Effector CD4-positive, alpha-beta T cell (primary cell): ENCODE data around the gene LHB.

Experiments
- DNase-seq: peaks from one replicate; pipeline ENCODE4 v3.0.0-alpha.2; 2020

LHB gene

GRCh38 chr19:49009828-49010227 is 7.1 kb downstream of the LHB start:
- no peak for DNase-seq

DNA sequence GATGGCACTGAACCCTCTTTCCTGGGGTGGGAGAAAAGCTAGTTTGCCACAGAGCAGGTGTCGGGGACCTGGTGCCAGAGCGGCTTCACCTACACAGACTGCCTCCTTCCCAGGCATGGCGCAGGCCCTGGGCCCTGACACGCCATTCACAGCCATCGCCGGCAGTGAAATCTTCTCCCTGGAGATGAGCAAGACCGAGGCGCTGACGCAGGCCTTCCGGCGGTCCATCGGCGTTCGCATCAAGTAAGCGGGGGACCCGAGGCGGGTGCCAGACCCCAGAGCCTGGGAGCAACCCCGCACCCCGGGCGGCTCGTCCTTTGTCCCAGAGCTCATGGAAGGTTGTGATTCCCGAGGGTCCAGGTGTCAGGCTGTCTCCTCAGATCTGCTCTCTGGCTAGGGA is 10.0 kb downstream of the LHB start:
- no peak for DNase-seq

GRCh38 chr19:49004964-49005614 is 11.8 kb downstream of the LHB start:
- DNase-seq: no peak

GRCh38 chr19:49004133-49004532 is 12.8 kb downstream of the LHB start:
- no peak for DNase-seq

GRCh38 chr19:48999481-49000325 is 17.2 kb downstream of the LHB start:
- DNase-seq: peak; percentile 60

DNA sequence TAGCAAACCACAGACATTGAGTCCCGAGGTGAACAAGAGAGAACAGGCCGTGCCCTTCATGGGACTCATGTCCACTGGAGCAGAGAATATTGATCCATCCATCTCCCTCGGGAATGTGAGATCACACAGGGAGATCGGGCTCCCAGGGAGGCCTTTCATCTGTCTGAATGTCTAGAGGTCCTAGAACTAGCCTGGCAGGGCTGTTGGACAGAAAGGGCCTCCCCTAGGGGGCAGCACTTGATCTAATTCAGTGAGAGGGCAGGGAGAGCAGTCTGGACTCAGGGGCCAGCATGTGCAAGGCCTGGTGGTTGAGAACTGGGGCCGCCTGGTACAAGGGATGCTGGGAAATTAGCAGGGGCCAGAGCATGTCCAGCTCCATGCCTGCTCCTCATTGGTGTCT is 18.9 kb downstream of the LHB start:
- DNase-seq: peak; percentile 34

GRCh38 chr19:48994035-48994386 is 22.9 kb downstream of the LHB start:
- no peak for DNase-seq

DNA sequence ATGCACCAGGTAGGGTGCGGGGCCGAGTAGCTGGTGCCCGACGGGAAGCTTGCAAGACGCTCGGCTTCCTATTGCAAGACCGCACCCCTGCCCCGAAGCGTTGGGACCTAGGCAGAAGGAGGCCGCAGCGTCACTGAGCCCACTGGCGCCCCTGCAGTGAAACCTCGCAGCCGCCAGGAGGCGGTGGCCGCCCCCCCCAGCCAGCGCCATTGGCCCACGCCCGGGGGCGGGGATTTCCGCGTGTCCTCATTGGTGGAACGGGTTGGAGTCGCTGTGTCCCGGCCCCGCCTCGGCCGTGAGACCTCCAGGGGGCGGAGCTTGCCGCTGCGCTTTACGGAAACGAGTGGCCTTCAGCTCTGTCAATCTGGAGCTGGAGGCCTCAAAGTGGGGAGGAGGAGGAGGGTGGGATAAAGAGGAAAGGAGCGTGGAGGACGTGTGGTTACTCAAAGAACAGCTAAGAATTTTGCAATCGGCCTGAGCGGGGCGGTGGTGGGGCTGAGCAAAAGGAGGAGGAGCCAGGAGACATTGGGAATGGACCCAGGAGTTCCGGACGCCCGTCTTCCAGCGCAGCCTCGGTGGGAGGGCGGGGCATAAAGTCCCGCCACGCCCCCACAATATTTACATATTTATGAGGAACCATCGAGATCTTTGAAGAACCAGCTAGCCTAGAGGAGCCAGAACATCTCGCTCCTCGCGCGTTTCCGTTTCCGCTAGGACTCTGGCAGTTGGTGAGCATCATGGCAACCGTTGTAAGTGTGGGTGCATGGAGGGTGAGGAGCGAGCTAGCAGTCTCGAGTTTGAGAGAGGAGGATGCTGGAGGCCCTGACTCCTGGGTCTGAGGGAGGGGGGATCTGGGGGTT is 23.5 kb downstream of the LHB start, which contains the start of the genes GYS1 and RUVBL2:
TSS of gene GYS1 (minus strand) at position 135 of the 860 bp plus-strand sequence. CDS start 197 bp downstream, outside the sequence.
TSS of gene RUVBL2 (plus strand) at position 713 of the 860 bp plus-strand sequence. CDS start at position 738, 25 bp downstream.
- DNase-seq: peak; percentile 99

GRCh38 chr19:48992581-48993174 is 24.2 kb downstream of the LHB start:
- peak; percentile 11 for DNase-seq

DNA sequence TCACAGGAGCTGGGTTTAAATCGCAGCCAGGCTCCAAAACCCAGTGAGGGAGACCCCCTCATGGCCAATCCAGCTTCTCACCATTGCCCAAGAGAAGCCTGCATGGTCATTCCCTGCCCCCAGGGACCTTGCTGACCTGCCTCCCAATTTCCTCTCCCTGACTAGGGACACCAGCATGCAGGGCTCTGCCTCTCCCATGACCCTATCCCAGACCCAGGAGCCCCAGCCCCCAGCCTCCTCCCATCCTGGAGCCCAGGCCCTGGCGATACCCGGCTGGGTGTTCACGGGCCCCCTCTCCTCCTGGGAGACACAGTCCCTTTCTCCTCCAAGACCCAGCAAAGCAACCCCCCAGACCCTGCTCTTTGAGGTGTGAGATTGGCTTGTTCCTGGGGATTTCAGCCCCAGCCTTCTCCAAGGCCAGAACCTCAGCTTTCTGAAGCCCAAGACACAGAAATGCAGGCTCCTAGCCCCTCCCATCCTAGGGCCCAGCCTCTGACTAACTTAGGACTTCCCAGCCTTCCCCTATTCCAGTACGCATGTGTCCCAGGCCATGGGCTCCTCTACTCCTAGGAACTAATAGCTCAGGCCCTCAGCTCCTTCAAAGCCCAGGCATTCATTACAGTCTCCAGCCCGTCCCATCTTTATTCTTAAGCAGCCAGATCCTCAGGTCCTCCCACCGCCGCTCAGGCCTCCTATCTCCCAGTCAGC is 24.9 kb downstream of the LHB start:
- no peak for DNase-seq

DNA sequence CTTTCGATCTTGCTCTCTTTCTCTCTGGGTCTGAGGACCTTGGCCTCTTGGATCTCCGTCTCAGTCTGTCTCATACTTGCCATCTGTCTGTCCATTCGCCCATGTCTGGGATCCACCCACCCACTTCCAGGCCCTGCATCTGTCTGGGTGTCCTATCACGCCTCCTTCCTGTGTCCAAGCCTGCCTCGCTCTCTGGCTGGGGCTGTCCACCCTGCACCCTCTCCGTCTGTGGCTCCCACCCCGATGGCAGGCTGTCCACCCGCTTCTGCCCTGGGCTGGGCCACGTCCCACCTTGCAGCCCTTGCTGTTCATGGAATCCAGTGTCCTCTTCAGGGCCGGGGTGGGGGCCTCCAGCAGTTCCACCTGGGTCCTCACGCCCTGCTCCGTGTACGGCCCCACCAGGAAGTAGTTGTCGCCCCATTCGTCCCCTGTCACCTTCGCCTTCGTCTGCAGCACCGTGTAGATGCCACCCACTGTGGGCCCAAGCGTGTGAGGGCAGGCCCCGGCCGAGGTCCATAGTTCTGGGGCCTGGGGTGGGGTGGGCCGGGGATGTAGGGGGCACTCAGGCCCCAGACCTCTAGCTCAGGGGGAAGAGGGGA is 25.8 kb downstream of the LHB start:
- DNase-seq: no peak

DNA sequence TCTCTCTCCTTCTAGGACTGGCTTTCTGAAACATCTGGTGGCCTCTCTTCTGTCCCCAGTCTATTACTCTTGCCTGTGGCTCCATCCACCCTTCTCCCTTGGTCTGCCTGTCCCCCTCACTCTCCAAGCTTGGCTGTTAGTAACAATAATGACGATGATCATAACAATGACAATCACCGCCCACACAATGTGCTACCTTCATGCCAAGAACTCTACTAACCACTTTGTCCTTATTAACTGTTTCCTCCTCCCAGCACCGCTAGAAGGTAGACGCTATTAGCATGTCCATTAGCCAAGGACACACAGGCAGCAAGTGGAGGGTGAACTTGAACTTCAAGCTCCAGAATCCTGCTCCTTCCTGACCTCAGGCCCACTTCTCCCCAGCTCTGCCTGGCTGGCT is 26.5 kb downstream of the LHB start:
- DNase-seq: no peak

DNA sequence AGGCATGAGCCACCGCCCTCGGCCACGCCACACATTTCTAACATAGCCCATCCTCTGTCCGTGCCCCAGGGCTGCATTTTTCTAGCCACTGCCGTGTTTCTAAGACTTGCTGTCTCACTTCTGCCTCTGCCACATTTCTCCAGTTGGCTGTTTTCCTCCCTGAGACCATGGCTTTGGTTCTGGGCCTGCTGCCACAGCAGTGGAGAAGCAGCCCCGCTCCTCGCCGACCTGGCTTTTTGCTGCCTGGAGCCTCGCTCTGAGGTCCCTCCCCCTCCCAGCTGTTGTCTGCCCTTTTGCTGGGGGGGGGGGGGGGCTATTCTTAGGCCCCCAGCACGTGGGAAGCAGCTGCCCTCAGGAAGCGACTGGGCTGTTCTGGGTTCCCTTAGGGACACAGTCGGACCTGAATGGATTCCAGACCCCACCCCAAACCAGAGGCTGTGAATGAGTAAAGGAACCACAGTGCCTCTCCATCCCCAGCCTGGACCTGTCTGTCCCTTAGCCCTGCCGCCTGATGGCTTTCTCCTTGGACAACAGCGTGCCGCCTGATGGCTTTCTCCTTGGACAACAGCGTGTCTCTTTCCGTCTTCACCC is 27.1 kb downstream of the LHB start:
- no peak for DNase-seq

DNA sequence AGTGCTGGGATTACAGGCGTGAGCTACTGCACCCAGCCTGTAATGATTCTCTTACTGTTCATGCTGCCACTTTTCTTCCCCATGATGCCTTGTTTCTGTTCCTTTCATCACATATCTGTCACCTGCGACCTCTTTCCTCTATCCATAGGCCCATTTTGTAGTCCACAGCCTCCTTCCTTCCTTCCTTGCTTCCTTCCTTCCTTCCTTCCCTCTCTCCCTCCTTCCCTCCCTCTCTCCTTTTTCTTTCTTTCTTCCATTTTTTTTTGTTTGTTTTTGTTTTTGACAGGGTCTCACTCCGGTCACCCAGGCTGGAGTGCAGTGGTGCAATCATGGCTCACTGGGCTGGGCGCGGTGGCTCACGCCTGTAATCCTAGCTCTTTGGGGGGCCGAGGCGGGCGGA is 28.0 kb downstream of the LHB start:
- DNase-seq: no peak

DNA sequence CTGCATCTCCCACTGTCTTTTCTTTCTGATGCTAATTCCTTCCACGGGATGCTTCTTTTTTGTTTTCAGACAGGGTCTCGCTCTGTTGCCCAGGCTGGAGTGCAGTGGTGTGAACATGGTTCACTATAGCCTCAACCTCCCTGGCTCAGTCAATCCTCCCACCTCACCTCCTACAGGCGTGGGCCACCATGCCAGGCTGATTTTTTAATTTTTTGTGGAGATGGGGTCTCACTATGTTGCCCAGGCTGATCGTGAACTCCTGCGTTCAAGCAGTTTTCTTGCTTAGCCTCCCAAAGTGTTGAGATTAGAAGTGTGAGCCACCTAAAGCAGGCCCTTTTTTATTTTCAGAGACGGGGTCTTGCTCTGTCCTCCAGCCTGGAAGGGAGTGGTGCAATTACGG is 28.6 kb downstream of the LHB start:
- DNase-seq: no peak

- no peak for DNase-seq
Measured at GRCh38 chr19:48987323-48987722, 29.6 kb downstream of the LHB start.

GRCh38 chr19:48986211-48986610 is 30.7 kb downstream of the LHB start:
- no peak for DNase-seq

DNA sequence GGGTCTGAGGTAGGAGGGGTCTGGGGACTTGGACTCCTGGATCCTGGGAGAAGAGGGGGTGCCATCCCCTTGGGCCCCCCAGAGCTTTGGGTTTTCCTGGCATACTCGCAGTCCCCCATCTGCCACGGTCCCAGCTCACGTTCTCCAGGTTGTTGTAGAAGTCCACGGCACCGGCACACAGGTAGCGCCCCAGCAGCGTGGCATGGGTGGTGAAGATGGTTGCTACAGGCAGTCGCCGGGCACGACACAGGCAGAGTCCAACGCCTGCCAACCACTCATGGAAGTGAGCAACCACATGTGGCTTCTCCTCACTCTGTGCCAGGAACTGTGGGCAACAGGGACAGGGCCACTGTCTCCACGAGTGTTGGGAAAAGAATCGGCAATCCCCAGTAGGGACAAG is 31.2 kb downstream of the LHB start:
- no peak for DNase-seq

- DNase-seq: no peak
Measured at GRCh38 chr19:48982280-48982679, 34.6 kb downstream of the LHB start.

- no peak for DNase-seq
Measured at GRCh38 chr19:48977061-48977460, 39.8 kb downstream of the LHB start.
